ENCODE results near the gene ERCC4. TPM values are rescaled to one million over a fixed set of nuclear protein-coding genes. Genes with fewer than 3 reads are reported as not detected.

Gene ERCC4
- total and polyA plus RNA-seq, 2 of the 8 experiments (the other 6 are each of a cell fraction or from before 2014, with no cell fraction given): 1.6 to 13.2 TPM

DNA sequence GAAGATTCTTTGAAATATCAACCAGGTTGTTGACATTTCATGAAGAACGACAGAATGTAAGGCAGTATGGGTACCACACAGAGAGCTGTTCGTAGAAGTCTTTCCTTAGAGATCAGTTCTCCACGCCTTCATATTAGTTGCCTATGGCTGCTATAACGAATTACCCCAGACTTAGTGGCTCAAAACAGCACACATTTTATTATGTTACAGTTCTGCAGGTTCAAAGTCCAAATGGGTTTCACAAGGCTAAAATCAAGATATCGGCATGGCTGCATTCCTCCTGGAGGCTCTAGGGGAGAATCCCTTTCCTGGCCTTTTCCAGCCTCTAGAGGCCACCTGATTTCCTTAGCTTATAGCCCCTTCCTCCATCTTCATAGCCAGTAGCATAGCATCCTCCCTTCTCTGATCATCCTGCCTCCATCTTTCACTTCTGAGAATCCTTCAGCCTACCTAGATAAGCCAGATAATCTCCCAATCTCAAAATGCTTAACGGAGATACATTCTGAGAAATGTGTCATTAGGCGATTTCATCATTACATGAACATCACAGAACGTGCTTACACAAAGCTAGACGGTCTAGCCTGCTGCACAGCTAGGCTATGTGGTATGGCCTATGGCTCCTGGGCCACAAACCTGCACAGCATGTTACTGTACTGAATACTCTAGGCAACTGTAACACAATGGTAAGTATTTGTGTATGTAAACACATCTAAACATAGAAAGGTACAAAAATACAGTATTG is 26.0 kb downstream of the ERCC4 start:
- no peak overlapping the region for H2BK120ac ChIP-seq (replicated peaks; ENCODE audit: low read depth, low read length)
- FAIRE-seq (no peak), DNase-seq (ENCODE audit: low read depth in 1 of 2, low spot score in 2 of 2) (no peak)
- no peak overlapping the region for H3K18ac ChIP-seq (ENCODE audit: extremely low read depth, low read length)
- no peak overlapping the region for H3K23ac ChIP-seq (ENCODE audit: insufficient read length)
- H3K23me2 ChIP-seq (ENCODE audit: low read depth, low read length): no peaks in the 10 kb centered on the region
- no peaks in the 10 kb centered on the region for H3K9me3 ChIP-seq (ENCODE audit: insufficient read depth in 2 of 2, low read depth in 1 of 2, low read length in 1 of 2)
- no peak overlapping the region for H3K14ac ChIP-seq (ENCODE audit: insufficient read length)
- no peak overlapping the region for H2BK15ac ChIP-seq (ENCODE audit: low read length)
- no peak overlapping the region for H2BK12ac ChIP-seq (ENCODE audit: low read depth, low read length)
- no peaks in the 10 kb centered on the region for H4K20me1 ChIP-seq (replicated peaks in 1 of 2; ENCODE audit: control insufficient read depth in 1 of 2, insufficient read depth in 2 of 2, low read length in 2 of 2)
- CTCF ChIA-PET (ENCODE audit: partially characterized antibody): interaction anchor here (1.2 to 1.5 kb wide), 2 partner anchors 11 to 53 kb away, joined by 3 to 4 read pairs; no protein-coding TSS in a partner anchor
- no peak overlapping the region for H3K4me2 ChIP-seq (ENCODE audit: insufficient read depth in 1 of 2, low read depth in 2 of 2, low read length in 2 of 2)
- no peak overlapping the region for H4K8ac ChIP-seq (ENCODE audit: extremely low read depth, insufficient read depth, low read length)
- WGBS, 2 experiments (ENCODE audit: extremely low coverage in 1 of 2, insufficient coverage in 1 of 2, insufficient read length in 1 of 2, insufficient replicate concordance in 2 of 2, low coverage in 1 of 2, low lambda C conversion rate in 2 of 2, missing lambda C conversion rate in 1 of 2): 87% methylated on average over 9 of the region's 9 CpGs; no CpG with 5 or more reads in 1 of the 2 experiments
- no peak overlapping the region for H3K4me3 ChIP-seq (ENCODE audit: extremely low read depth in 1 of 4, insufficient read depth in 2 of 4, low read depth in 3 of 4, low read length in 4 of 4)
- H3K9ac ChIP-seq (replicated peaks in 1 of 4; ENCODE audit: extremely low read depth in 1 of 4, low read depth in 3 of 4, low read length in 3 of 4): no peak overlapping the region
- POLR2A ChIA-PET (ENCODE audit: partially characterized antibody): no interaction called here
- no peaks in the 10 kb centered on the region for H3K27me3 ChIP-seq (replicated peaks in 1 of 4; ENCODE audit: control insufficient read depth in 3 of 4, extremely low read depth in 1 of 4, insufficient read depth in 3 of 4, low read length in 3 of 4)
- no peak overlapping the region for H4K5ac ChIP-seq (ENCODE audit: insufficient read length, low read depth, low read length)
- H3K56ac ChIP-seq (replicated peaks; ENCODE audit: insufficient read length, low read depth, low read length): no peak overlapping the region
- no peaks in the 10 kb centered on the region for H3K79me2 ChIP-seq (ENCODE audit: control insufficient read depth in 1 of 2, insufficient read depth in 2 of 2, low read length in 2 of 2)
- no peaks in the 10 kb centered on the region for H3K79me1 ChIP-seq (ENCODE audit: low read depth, low read length)
- no peak overlapping the region for H2BK5ac ChIP-seq (ENCODE audit: low read depth, low read length)
- H4K91ac ChIP-seq (replicated peaks; ENCODE audit: insufficient read length, low read length): no peak overlapping the region
- H3K36me3 ChIP-seq (ENCODE audit: control insufficient read depth in 2 of 4, insufficient read depth in 4 of 4, low read length in 3 of 4): peaks cover 6 to 28% (median 16%) of the 10 kb centered on the region in 4 experiments; a peak in 7 of 8 replicates
- H3K4me1 ChIP-seq (replicated peaks in 1 of 4; ENCODE audit: control insufficient read depth in 3 of 4, insufficient read depth in 4 of 4, low read length in 3 of 4): no peaks in the 10 kb centered on the region
- no peak overlapping the region for H2BK20ac ChIP-seq (ENCODE audit: low read length)
- H3K27ac ChIP-seq (ENCODE audit: low read depth, low read length): no peak overlapping the region
- H2AFZ ChIP-seq (ENCODE audit: low read length): no peak overlapping the region
- H3K4ac ChIP-seq (replicated peaks; ENCODE audit: insufficient read length, low read depth, low read length): no peak overlapping the region
- no peak overlapping the region for H2AK5ac ChIP-seq (ENCODE audit: low read depth, low read length)
- no peak for TF ChIP-seq YY1 (IDR thresholded peaks at IDR 0.05; ENCODE audit: low read depth, low read length)
- TF ChIP-seq MAFK (IDR thresholded peaks at IDR 0.05; ENCODE audit: low read depth, low read length): no peak
- no peak for TF ChIP-seq TAF7 (optimal IDR thresholded peaks at IDR 0.05; ENCODE audit: borderline replicate concordance, low read depth, low read length)
- no peak for TF ChIP-seq SIN3A (conservative IDR thresholded peaks at IDR 0.05 in 1 of 2, IDR thresholded peaks at IDR 0.05 in 1 of 2; ENCODE audit: low read depth in 1 of 2, low read length in 2 of 2)
- no peak for TF ChIP-seq RAD21 (IDR thresholded peaks at IDR 0.05 in 1 of 2, conservative IDR thresholded peaks at IDR 0.05 in 1 of 2; ENCODE audit: low read depth in 2 of 2, low read length in 2 of 2)
- TF ChIP-seq ATF2 (IDR thresholded peaks at IDR 0.05; ENCODE audit: low read length): no peak
- no peak for TF ChIP-seq RFX5 (IDR thresholded peaks at IDR 0.05; ENCODE audit: borderline replicate concordance, low read depth, low read length)
- no peak for TF ChIP-seq POLR2AphosphoS5 (IDR thresholded peaks at IDR 0.05; ENCODE audit: low read depth, low read length)
- TF ChIP-seq POLR2A (IDR thresholded peaks at IDR 0.05; ENCODE audit: control extremely low read depth in 1 of 2, low read depth in 2 of 2, low read length in 2 of 2): no peak
- no peak for TF ChIP-seq RNF2 (IDR thresholded peaks at IDR 0.05; ENCODE audit: borderline replicate concordance, low read depth, low read length, missing control alignments, poor library complexity, severe bottlenecking)
